Measurements from ENCODE around the gene PPP2R2B. TPM values are rescaled to one million over a fixed set of nuclear protein-coding genes. Genes with fewer than 3 reads are reported as not detected.

PPP2R2B gene
- polyA plus RNA-seq, 3 donors, result 0.08 TPM; not detected in 2

- WGBS (ENCODE audit: insufficient coverage), result 74% methylated on average over 2 of the region's 3 CpGs
- H3K79me2 ChIP-seq (ENCODE audit: insufficient read depth, low read length), result no peaks in the 10 kb centered on the region
- no peak overlapping the region for H3K4me3 ChIP-seq (replicated peaks in 1 of 3; ENCODE audit: low read depth in 2 of 3, low read length in 3 of 3)
- H3K4me3 Mint-ChIP-seq, result no peak overlapping the region
- peaks cover 1 to 2% (median 1%) of the 10 kb centered on the region in 3 donors for H3K27me3 Mint-ChIP-seq (ENCODE audit: low read depth in 3 of 3)
- H3K4me1 ChIP-seq (ENCODE audit: control insufficient read depth in 1 of 2, insufficient read depth in 2 of 2, low read length in 2 of 2), result no peaks in the 10 kb centered on the region
- intact Hi-C loops (cut with micrococcal nuclease), result no loop called here
- H3K27ac ChIP-seq (ENCODE audit: low read depth in 1 of 2, low read length in 2 of 2), result no peak overlapping the region
- no peak overlapping the region for H3K9ac ChIP-seq (ENCODE audit: insufficient read depth, low read length, poor library complexity, severe bottlenecking)
- no peaks in the 10 kb centered on the region for H4K20me1 ChIP-seq (ENCODE audit: insufficient read depth, low read length)
- TF ChIP-seq CTCF (IDR thresholded peaks at IDR 0.05), result no peak
- no peak for DNase-seq
- peaks cover 0 to 2% (median 0%) of the 10 kb centered on the region in 7 donors for H3K9me3 Mint-ChIP-seq
- no peak overlapping the region for H3K4me2 ChIP-seq (replicated peaks; ENCODE audit: extremely low read depth, low read length, poor library complexity, severe bottlenecking)
- H3K4me1 Mint-ChIP-seq, result no peaks in the 10 kb centered on the region
- H3K36me3 ChIP-seq (replicated peaks in 1 of 2; ENCODE audit: control insufficient read depth in 1 of 2, insufficient read depth in 2 of 2, low read length in 2 of 2), result no peaks in the 10 kb centered on the region
- no peaks in the 10 kb centered on the region for H3K36me3 Mint-ChIP-seq
- H3K27me3 ChIP-seq (ENCODE audit: control insufficient read depth in 2 of 2, insufficient read depth in 2 of 2, low read length in 2 of 2), result no peaks in the 10 kb centered on the region
- no peak overlapping the region for H2AFZ ChIP-seq (ENCODE audit: insufficient read depth, low read depth, low read length, poor library complexity, severe bottlenecking)
- H3K9me3 ChIP-seq (replicated peaks in 1 of 2; ENCODE audit: control insufficient read depth in 1 of 2, insufficient read depth in 1 of 2, low read length in 2 of 2), result no peaks in the 10 kb centered on the region
- no peak overlapping the region for H3K27ac Mint-ChIP-seq
Measured at GRCh38 chr5:146860213-146860893, 18.2 kb downstream of the PPP2R2B start.

GRCh38 chr5:146852089-146852488 lies 26.5 kb downstream of the PPP2R2B start:
- H3K9ac ChIP-seq (ENCODE audit: insufficient read depth, low read length, poor library complexity, severe bottlenecking), result no peak overlapping the region
- no peak for TF ChIP-seq CTCF (IDR thresholded peaks at IDR 0.05)
- no peak overlapping the region for H3K27ac ChIP-seq (ENCODE audit: low read depth in 1 of 2, low read length in 2 of 2)
- DNase-seq, result no peak
- no peaks in the 10 kb centered on the region for H3K9me3 ChIP-seq (replicated peaks in 1 of 2; ENCODE audit: control insufficient read depth in 1 of 2, insufficient read depth in 1 of 2, low read length in 2 of 2)
- H3K27ac Mint-ChIP-seq, result no peak overlapping the region
- peaks cover 0 to 1% (median 0%) of the 10 kb centered on the region in 3 donors for H3K27me3 Mint-ChIP-seq (ENCODE audit: low read depth in 3 of 3)
- H2AFZ ChIP-seq (ENCODE audit: insufficient read depth, low read depth, low read length, poor library complexity, severe bottlenecking), result no peak overlapping the region
- H3K4me2 ChIP-seq (replicated peaks; ENCODE audit: extremely low read depth, low read length, poor library complexity, severe bottlenecking), result no peak overlapping the region
- H3K4me1 Mint-ChIP-seq, result no peaks in the 10 kb centered on the region
- no peaks in the 10 kb centered on the region for H4K20me1 ChIP-seq (ENCODE audit: insufficient read depth, low read length)
- H3K36me3 Mint-ChIP-seq, result no peaks in the 10 kb centered on the region
- H3K79me2 ChIP-seq (ENCODE audit: insufficient read depth, low read length), result no peaks in the 10 kb centered on the region
- no peaks in the 10 kb centered on the region for H3K9me3 Mint-ChIP-seq
- H3K27me3 ChIP-seq (ENCODE audit: control insufficient read depth in 2 of 2, insufficient read depth in 2 of 2, low read length in 2 of 2), result no peaks in the 10 kb centered on the region
- H3K36me3 ChIP-seq (replicated peaks in 1 of 2; ENCODE audit: control insufficient read depth in 1 of 2, insufficient read depth in 2 of 2, low read length in 2 of 2), result no peaks in the 10 kb centered on the region
- H3K4me3 ChIP-seq (replicated peaks in 1 of 3; ENCODE audit: low read depth in 2 of 3, low read length in 3 of 3), result no peak overlapping the region
- H3K4me1 ChIP-seq (ENCODE audit: control insufficient read depth in 1 of 2, insufficient read depth in 2 of 2, low read length in 2 of 2), result no peaks in the 10 kb centered on the region
- no peak overlapping the region for H3K4me3 Mint-ChIP-seq
- intact Hi-C loops (cut with micrococcal nuclease), result no loop called here
